HG03457 (cell line): Measurements from ENCODE around the gene CYFIP2.
A peak's percentile ranks its signal among the peaks of the same experiment; 100 is the strongest.

Source experiments
- ATAC-seq: cut with Tn5 transposase; IDR thresholded peaks from one replicate; pipeline ENCODE4 v1.9.1; 2021; ENCODE audit warnings: moderate number of reproducible peaks; ENCODE audit not compliant: unreplicated experiment

The CYFIP2 gene

DNA sequence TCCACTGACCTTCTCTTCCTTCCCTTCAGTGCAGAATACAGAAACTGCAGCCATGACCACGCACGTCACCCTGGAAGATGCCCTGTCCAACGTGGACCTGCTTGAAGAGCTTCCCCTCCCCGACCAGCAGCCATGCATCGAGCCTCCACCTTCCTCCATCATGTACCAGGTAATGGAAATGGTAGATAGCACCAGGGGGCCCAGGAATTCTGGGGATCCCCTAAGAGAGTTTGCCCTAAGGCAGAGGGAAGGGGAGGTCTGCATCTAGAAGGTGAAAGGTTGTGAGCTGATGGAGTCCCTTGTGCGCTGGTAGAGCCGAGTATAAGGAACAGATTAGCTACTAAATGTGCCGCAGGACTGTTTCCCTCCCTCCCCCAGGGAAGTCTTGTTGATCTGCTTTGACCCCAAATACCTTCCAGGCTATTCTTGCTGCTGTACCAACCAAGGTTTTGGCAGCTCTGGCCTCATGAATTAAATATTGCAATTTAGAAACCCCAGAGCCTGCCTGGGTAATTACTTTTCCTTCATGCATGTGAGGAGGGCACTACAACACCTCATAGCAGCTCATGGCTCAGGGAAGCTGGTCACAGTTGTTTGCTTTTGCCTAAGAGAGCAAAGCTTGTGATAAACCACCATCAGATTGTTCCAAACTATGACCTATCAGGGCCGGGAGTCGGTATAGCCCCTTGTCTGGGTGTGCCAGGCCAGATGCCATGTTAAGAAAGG, 19.6 kb downstream of the CYFIP2 start:
- no peak for ATAC-seq

DNA sequence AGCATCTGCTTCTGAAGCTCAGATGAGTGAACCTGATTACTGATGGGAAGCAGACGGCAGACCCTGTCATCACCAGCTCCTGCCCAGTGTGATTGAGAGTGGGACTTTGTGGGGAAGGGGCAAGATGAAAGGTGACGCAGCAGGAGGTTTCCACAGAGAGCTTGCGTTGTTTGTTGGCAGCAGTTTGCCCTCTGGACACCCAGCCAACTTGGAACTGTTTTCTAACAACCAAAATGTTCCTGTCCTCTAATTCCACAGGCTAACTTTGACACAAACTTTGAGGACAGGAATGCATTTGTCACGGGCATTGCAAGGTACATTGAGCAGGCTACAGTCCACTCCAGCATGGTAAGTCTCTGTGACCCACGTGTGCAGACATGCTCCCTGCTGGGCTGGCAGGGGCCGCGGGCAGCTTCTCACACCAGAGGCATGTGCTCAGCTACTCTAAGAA, 20.9 kb downstream of the CYFIP2 start:
- no peak for ATAC-seq

DNA sequence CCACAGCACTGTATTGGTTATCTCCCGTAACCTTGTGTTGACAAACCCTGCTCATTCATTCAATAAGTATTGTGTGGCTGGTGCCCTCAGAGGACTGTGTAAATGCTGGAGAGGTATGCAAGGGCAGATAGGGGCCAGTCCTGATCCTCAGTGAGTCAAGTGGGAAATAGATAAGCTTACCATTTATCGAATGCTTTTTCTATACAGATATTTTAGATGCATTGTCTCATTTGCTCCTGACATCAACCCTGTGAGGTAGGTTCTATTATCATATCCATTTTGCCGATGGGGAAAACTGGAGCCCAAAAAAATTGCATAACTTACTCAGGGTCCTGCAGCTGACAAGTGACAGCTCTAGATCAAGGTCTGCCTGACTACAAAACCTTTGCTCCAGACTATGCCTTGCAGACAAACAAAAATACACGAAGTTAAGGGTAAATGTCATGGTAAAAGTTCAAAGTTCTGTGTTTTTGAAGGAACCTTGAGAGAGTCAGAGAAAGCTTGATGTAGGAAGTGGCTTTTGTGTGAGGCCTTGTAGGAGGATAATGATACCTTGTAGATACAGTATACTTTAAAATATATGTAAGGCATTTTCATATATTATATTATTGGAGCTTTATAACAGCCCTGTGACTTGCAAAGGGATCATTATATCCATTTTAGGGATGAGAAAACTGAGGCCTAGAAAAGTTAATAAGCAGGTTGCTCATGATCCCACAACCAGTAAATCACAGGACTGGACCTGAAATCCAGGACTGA, 22.7 kb downstream of the CYFIP2 start:
- ATAC-seq: no peak

DNA sequence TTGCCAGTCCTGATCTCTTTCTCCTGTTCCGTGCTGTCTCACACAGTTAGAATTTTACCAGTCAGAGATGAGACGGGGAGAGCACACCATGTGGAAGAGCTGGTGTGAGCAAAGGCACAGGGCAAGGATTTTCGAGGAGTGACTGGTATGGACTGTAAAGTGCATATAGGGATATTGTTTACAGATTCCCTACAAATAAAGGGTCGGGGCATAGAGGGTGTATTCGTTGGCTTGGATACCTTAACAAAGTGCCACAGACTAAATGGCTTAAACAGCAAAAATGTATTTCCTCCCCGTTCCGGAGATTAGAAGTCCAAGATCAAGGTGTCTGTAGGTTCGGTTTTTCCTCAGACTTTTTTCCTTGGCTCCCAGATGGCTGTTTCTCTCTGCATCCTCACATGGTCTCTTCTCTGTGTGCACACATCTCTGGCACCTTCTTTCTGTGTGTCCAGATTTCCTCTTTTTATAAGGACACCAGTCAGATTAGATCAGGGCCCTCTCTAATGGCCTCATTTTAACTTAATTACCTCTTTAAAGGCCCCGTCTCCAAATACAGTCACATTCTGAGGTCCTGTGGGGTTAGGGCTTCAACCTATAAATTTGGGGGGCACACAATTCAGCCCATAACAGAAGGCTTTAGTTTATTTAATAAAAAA, 23.4 kb downstream of the CYFIP2 start:
- no peak for ATAC-seq

DNA sequence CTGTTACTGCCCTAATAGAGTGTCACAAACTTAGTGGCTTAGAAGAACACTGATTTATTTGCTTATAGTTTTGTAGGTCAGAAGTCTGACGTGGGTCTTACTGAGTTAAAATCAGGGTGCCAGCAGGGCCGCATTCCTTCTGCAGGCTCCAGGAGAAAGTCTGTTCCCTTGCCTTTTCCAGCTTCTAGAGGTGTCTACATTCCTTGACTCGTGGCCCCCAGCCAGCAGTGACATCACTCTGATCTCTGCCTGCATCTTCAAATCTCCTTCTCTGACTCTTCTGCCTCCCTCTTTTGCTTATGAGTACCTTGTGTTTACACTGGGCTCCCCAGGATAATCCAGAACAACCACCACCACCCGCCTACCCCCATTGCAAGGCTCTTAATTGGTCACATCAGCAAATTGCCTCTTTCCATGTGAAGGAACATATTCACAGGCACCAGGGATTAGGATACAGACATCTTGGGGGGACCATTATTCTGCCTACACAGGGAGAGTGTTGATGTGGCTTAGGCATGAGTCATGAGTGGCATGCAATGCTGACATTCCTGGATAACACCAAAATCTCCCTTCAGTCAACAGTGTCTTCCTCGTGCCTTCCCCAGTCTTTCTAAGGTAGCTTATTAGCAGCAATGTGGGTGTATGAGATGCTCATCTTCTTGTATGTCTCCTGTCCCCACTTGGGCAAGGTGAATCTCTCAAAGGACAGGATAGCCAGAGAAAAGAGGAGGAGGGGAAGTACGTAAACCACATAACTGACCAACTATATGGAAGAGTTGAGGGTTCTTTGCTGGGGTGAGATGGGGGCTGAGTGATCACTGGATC, 24.4 kb downstream of the CYFIP2 start:
- ATAC-seq: no peak

DNA sequence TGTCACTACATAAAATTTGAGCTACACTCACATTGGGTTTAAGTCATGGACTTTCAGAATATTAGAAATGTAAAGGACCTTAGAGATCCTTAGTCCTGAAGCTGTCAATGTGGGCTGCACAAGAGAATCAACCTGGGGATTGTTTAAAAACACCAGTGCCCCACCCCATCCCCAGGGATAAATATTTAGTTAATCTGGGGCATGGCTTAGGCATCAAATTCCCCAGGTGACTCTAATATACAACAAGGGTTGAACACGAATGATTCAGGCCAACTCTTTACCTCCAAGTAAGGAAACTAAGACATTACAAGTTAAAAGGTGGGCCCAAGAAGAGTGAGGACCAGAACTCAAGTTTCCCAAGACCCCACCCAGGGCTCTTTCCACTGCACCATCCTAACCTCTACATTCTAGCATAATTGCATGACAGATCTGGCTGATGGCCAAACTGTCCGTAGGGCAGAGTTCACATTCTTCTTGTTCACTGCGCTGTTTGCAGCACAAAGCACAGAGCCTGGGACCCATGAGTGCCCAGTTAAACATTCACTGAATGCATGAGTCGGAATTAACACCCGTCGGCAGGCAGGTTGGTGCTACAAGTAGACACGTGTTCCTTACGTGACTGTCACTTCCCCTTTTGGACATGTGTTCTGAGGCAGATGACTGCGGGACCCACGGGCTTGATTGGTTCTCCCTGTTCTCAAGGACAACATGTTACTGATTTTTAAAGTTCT, 25.2 kb downstream of the CYFIP2 start:
- ATAC-seq: peak; percentile 83

DNA sequence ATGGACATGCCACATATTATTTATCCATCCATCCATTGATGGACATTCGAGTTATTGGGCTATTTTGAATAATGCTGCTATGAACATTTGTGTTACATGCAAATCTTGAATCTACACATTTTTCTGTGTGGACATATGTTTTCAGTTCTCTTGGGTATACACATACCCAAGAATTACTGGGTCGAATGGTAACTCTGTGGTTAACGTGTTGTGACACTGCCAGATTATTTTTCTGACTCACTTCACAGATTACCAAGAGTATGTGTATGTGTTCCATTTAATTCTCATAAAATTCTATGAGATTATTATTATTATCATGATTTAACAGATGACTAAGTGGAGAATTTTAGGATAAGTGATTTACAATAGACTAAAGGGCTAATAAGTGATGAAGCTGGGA, 26.7 kb downstream of the CYFIP2 start:
- no peak for ATAC-seq

DNA sequence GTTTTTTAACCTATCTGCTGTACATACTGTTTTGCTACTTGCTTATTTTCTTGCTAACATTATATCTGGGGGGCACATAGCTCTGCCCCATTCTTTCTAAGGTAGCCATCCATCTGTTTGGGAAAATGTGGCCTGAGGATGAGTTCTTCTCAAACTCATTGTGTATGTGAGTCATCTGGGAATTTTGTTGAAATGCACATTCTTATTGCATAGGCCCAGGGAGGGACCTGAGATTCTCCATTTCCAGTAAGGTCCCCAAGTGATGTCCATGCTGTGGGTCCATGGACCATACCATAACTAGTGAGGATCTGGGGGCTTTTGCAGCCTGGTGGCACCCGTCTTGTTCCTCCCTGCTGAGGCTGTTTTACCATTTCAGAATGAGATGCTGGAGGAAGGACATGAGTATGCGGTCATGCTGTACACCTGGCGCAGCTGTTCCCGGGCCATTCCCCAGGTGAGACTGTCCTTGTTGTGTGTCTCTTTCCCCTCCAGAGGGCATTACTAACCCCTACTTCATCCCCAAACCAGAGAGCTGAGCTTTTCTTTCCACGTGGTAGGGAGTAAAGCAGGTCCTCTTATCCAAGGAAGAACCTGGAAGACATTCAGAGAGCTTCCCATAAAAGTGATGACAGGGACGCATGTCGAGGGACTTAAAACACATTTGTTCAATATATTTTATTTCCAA, 28.6 kb downstream of the CYFIP2 start:
- ATAC-seq: no peak

DNA sequence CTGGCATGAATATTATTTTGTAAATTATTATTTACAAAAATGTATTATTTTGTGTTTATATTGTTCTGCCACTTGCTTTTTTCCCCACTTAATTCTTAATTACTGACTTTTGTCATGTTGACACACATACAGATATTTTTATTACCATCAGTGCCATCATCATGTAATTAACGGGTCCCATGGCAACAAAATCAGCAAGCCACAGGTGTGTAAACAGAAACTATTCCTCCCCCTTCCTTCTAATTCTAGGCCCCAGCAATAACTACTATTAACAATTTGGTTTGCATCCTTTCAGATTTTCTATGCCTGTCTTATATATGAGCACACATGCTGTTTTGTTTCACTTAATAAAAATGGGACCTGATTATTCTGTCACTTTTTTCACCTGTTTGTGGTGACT, 29.3 kb downstream of the CYFIP2 start:
- no peak for ATAC-seq

DNA sequence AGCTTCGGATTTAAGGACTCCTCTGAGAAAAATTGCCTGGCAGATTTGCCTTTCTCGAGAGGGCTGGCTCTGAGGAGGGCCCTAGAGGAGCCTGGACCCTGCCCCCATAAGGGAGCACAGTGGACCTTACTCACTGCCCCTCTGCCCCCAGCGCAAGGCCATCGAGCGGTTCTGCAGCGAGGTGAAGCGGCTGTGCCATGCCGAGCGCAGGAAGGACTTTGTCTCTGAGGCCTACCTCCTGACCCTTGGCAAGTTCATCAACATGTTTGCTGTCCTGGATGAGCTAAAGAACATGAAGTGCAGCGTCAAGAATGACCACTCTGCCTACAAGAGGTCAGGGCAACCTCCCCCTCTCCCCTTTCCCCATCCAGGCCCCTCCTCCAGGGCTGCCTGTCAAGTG, 34.6 kb downstream of the CYFIP2 start:
- no peak for ATAC-seq

DNA sequence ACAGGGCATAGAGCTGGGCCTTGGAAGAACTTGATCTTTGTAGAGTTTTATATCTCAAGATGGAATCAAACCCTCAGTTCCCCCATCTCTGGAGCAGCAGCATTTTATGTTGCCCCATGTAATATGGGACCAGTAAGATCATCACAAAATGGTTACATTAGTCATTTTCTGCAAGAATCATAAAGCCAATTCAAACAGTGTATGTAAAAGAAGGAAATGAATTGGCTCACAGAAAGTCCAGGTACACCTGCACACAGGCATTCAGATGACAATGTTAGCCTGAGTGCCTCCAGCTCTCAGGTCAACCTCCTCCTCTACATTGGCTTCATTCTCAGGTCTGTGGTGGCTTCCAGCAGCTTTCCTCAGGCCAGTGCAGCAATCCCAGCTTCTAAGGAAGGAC, 35.1 kb downstream of the CYFIP2 start:
- ATAC-seq: no peak

DNA sequence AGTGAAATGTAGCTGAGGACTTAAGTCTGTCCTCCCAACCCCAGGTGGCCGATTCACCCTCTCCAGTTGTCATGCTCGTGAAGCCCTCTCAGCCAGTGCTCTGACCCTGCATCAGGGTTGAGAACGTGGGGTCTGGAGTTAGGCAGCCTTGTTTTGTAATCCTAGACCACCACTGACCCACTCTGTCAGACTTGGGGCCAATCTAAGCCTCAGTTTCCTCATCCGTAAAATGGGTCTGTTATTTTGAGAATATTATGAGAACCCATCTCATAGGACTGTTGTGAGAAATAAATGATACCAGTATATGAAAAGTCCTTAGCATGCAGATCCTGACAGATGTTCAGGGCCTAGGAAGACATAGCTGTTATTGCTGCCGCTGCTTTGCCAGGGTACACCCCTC, 37.1 kb downstream of the CYFIP2 start:
- ATAC-seq: no peak

DNA sequence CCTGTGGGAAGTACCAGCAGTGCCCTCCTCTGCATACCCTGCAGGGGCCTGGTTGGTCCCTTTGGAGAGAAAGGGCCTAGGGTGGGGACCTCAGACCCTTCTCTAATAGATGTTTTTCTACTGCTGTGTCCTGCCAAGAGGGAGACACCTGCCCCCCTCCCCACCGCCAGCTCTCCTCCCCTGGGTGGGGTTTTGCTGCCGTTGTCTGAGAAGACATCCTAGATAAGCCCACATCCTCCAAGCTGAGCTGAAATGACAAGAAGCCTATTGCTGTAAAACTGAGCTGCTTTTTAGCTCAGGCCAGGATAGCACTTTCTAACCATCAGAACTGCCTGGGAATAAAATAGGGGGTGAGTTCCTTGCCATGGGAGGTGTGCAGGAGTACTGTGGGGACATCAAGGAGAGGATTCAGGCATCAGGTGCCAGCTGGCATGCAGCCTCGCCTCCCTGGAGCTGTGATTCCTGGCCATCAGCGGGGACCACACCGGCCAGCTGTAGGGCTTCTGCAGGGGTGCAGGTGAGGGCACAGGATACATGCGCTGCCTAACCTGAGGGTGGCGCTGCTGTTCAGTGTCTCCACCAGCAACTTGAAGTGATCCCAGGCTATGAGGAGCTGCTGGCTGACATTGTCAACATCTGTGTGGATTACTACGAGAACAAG, 37.9 kb downstream of the CYFIP2 start:
- no peak for ATAC-seq

DNA sequence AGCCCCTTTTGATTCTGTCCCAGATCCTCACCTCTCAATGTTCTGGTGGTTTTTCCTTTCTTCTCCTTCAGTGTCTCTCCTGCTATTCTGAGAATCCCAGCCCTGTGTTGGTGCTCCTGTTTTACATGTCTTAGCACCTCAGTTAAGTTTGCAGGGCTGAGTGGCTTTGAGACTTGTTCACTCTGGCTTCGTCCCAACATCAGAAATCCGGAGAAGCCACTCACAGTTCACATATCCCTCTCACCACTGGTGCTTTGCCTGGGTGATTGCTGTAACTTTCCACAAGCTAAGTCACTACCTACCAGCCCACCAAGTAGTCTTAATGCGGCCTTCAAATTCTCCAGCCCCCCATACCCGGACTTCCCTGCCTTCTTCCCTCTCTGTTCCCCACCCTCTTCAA, 40.2 kb downstream of the CYFIP2 start:
- ATAC-seq: no peak

DNA sequence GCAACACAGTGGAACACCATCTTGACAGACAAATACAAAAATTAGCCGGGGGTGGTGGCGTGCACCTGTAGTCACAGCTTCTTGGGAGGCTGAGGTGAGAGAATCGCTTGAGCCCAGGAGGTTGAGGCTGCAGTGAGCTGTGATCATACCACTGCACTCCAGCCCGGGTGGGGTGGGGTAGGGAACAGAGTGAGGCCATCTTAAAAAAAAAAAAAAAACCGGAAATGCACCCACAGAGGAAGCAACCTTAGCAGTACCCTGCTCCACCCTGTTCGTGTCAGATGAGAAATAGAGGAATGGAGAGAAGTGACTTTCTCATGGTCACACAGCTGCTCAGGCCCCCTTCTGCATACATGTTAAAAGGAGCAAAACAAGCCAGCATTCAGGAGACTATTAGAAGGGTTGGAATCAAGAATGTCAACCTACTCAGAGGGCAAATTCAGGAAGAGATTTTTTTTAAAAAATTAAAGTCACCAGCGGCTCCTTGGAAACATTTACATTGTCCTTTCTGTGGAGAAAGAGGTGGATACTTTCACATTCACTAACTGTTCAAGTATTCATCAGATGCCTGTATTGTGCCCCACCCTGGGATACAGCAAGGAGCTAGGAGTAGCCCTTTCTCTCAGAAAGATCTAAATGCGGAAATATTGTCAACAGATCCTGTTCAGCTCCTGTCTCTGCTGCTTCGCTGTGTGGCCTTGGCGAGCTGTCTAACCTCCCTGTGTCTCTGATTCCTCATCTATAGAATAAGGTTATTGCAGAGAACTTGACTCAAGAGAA, 41.0 kb downstream of the CYFIP2 start:
- no peak for ATAC-seq

DNA sequence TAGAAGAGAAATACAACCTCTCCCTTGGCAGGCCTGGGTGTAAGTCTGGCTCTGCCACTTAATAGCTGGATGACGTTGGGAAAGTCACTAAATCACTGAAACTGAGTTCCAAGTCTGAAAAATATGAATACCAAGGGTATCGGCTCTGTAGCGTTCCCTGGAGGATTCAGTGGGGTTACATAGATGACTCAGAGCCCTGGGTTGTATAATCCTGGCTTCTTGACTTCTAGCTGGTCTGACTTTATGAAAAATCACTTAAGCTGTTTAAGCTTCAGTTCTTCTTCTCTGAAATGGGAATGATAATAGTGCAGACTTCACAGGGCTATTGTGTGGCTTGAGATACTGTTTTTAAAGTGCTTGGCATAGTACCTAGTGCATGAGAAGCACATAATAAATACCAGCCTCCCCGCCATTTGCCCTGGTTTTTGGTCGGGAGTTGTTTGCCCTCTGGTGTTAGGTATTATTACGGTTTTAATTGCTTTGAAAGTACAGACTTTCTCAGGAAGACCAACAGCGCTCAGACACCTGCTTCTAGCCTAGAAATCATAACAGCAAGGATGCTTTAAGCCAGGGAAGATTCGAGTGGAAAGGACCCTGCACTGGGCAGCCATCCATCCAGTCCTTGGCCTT, 43.0 kb downstream of the CYFIP2 start:
- ATAC-seq: no peak

DNA sequence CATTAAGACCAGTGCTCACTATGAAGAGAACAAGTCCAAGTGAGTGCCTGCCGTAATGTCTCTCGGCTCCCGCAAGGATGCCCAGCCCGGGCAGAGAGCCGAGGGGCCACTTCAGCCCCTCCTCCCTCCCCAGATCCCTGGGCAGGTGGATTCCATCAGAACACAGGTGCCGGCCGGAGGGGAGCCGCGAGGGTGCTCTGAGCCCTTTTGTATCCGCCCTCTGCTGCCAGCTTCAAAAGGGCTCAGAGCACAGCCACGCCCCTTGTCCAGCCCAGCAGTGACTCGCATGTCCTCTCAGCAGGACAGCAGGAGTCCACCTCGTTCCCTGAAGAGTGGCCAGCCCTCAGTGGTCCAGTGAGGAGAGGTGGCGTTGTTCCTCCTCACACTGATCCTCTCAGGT, 43.9 kb downstream of the CYFIP2 start:
- ATAC-seq: no peak

DNA sequence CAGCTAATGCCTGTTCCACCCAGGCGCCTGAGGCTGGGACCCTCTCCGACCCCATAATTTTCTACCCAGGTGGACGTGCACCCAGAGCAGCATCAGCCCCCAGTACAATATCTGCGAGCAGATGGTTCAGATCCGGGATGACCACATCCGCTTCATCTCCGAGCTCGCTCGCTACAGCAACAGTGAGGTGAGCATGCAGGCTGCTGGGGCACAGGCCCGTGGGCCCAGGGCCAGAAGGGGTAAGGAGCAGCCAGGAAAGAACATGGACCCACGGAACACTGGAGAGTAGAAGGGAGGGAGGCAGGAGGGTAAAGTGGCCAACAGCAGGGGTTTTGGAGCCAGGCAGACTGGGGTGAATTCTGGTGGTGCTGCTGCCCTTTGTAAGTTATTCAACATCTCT, 45.7 kb downstream of the CYFIP2 start:
- ATAC-seq: no peak
